Glomerular visceral epithelial cell (primary cell): Measurements from ENCODE around the gene U2AF2.

ENCODE experiments used
- DNase-seq: peaks from one replicate; pipeline ENCODE4 v3.0.0-alpha.2; 2016; ENCODE audit errors: extremely low spot score

U2AF2 gene

GRCh38 chr19:55621673-55622231 is 33.1 kb upstream of the U2AF2 start:
- DNase-seq = no peak

- DNase-seq = no peak
Measured at GRCh38 chr19:55622242-55622969, 32.4 kb upstream of the U2AF2 start.

- DNase-seq = no peak
Measured at GRCh38 chr19:55623130-55623529, 31.7 kb upstream of the U2AF2 start.

- DNase-seq = no peak
Measured at GRCh38 chr19:55623561-55623960, 31.3 kb upstream of the U2AF2 start.

- peak; percentile 96 for DNase-seq
Measured at GRCh38 chr19:55624109-55625003, 30.5 kb upstream of the U2AF2 start, which contains the start of gene ZNF784. TSS of gene ZNF784 (minus strand) at chr19:55624566. CDS start at chr19:55624561, 5 bp downstream.

- DNase-seq = no peak
Measured at GRCh38 chr19:55625004-55625326, 29.9 kb upstream of the U2AF2 start.

GRCh38 chr19:55626350-55626749 is 28.5 kb upstream of the U2AF2 start:
- DNase-seq = no peak

GRCh38 chr19:55632463-55632834 is 22.4 kb upstream of the U2AF2 start:
- peak; percentile 94 for DNase-seq

- DNase-seq = no peak
Measured at GRCh38 chr19:55633861-55634260, 21.0 kb upstream of the U2AF2 start.

GRCh38 chr19:55635334-55635717 is 19.5 kb upstream of the U2AF2 start:
- DNase-seq = no peak

- DNase-seq = no peak
Measured at GRCh38 chr19:55635856-55636440, 18.9 kb upstream of the U2AF2 start.

GRCh38 chr19:55636723-55637122 is 18.1 kb upstream of the U2AF2 start:
- no peak for DNase-seq

GRCh38 chr19:55637534-55637933 is 17.3 kb upstream of the U2AF2 start:
- no peak for DNase-seq

GRCh38 chr19:55638864-55639359 is 15.9 kb upstream of the U2AF2 start:
- DNase-seq = peak; percentile 51

- DNase-seq = peak; percentile 64
Measured at GRCh38 chr19:55640043-55640576, 14.7 kb upstream of the U2AF2 start.

GRCh38 chr19:55640577-55641425 is 14.0 kb upstream of the U2AF2 start, which contains the start of gene ZNF580:
TSS of gene ZNF580 (plus strand) at chr19:55641002. CDS start at chr19:55642509, 1,507 bp downstream.
- peak; percentile 87 for DNase-seq

GRCh38 chr19:55641426-55642152 is 13.2 kb upstream of the U2AF2 start:
- peak; percentile 46 for DNase-seq

GRCh38 chr19:55642153-55643002 is 12.5 kb upstream of the U2AF2 start:
- DNase-seq = peak; percentile 36
